PC-3 (cell line): ENCODE results near the gene SFT2D1.

Source experiments
- EZH2 ChIP-seq: fragments of 300-600 bp; sonication (generic); IDR thresholded peaks from one replicate; pipeline ENCODE4 v1.6.1; 2017; ENCODE audit warnings: antibody characterized with exemption, mild to moderate bottlenecking, low read length; ENCODE audit not compliant: unreplicated experiment
- EZH2phosphoT487 ChIP-seq: fragments of 300-600 bp; sonication (generic); IDR thresholded peaks from 2 replicates; pipeline ENCODE4 v1.6.1; 2018; ENCODE audit warnings: mild to moderate bottlenecking, antibody characterized with exemption, low read length, borderline replicate concordance
- TF ChIP-seq, protein P1 (sequence below): fragments of 300-600 bp; sonication (generic); conservative IDR thresholded peaks from 2 replicates; pipeline ENCODE4 v1.5.1; 2017; ENCODE audit warnings: antibody characterized with exemption, low read depth, mild to moderate bottlenecking, low read length

DNA sequence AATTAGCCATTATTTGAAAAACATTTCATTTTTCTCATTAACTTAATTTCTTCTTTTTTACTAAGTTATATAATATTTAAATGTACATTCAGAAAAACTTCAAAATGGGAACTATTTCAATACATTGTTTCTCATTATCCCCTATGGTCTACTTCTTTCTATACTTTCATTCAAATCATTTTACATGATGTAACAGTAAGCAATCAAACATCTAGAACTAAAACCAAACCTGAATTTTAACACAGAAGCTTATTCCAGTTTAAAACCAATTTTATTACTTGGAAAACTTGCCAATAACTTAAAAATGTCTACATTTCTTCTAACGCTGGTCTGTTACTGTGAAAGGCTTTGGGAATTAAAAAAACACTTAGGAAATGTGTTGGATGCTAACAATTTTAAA is 29.5 kb downstream of the SFT2D1 start:
- TF ChIP-seq, protein P1, sequence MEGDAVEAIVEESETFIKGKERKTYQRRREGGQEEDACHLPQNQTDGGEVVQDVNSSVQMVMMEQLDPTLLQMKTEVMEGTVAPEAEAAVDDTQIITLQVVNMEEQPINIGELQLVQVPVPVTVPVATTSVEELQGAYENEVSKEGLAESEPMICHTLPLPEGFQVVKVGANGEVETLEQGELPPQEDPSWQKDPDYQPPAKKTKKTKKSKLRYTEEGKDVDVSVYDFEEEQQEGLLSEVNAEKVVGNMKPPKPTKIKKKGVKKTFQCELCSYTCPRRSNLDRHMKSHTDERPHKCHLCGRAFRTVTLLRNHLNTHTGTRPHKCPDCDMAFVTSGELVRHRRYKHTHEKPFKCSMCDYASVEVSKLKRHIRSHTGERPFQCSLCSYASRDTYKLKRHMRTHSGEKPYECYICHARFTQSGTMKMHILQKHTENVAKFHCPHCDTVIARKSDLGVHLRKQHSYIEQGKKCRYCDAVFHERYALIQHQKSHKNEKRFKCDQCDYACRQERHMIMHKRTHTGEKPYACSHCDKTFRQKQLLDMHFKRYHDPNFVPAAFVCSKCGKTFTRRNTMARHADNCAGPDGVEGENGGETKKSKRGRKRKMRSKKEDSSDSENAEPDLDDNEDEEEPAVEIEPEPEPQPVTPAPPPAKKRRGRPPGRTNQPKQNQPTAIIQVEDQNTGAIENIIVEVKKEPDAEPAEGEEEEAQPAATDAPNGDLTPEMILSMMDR = no peak
- TF ChIP-seq EZH2 (no peak), EZH2phosphoT487 (no peak)
